Omental fat pad (tissue), 4 donors: ENCODE data around the gene SPAG9. TPM values are rescaled to one million over a fixed set of nuclear protein-coding genes. Genes with fewer than 3 reads are reported as not detected.

ENCODE experiments used
- ATAC-seq: fragments of 150-250 bp; one replicate; pipeline ENCODE4 v1.9.1; 2016; ENCODE audit warnings: mild to moderate bottlenecking, moderate library complexity; ENCODE audit not compliant: low FRiP score
- DNase-seq: peaks from one replicate; pipeline ENCODE4 v3.0.0-alpha.2; 2019; ENCODE audit warnings: low spot score
- CTCF ChIP-seq, 3 donors: fragments of 450-650 bp; IDR thresholded peaks; one replicate each; pipeline ENCODE4 v1.5.1; 2016 to 2017; ENCODE audit warnings: antibody characterized with exemption in 3 of 3, mild to moderate bottlenecking in 3 of 3, moderate library complexity in 2 of 3
- total RNA-seq, 4 donors: library from RNA; depleted of rRNA; stranded (reverse); fragments of >200 nt; gene quantifications; one replicate each; pipeline ENCODE4 v1.1.0, GENCODE V29; 2016

SPAG9 gene
- total RNA-seq, 4 donors from 2014 or later: 117 to 197 (median 138) TPM

GRCh38 chr17:51010173-51010675 is 110.4 kb downstream of the SPAG9 start:
- no peak for TF ChIP-seq CTCF (IDR thresholded peaks at IDR 0.05)
- no peak for ATAC-seq
- no peak for DNase-seq

GRCh38 chr17:51006601-51007000 is 114.1 kb downstream of the SPAG9 start:
- no peak for TF ChIP-seq CTCF (IDR thresholded peaks at IDR 0.05)
- ATAC-seq: no peak
- no peak for DNase-seq

DNA sequence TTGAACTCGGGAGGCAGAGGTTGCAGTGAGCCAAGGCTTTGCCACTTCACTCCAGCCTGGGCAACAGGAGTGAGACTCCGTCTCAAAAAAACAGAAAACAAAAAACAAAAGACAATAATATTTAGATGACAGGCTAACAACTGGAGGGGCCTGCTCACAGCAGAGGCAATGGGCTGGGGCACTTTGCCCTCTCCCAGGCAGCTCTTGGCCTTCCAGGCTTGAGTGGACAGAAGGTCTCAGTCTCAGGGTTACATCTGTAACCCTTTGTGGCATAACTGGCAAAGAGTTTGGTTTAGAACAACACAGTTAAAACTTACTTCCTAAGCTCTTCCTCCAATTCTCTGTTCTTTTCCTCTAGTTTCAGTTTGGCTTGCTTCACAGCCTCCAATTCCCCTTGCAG is 114.9 kb downstream of the SPAG9 start:
- DNase-seq (no peak), ATAC-seq (no peak)
- TF ChIP-seq CTCF (IDR thresholded peaks at IDR 0.05): no peak

DNA sequence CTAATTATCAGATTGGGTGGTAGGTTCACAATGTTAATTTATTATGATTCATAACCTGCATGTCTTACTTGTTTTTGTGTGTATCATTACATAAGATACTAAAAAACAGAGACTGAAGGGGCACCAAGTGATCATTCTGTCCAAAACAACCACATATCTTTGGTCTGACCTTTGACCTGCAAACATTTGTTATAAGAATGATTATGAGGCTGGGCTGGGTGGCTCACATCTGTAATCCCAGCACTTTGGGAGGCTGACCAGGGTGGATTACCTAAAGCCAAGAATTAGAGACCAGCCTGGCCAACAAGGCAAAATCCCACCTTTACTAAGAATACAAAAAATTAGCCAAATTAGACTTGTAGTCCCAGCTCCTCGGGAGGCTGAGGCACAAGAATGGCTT is 116.4 kb downstream of the SPAG9 start:
- no peak for DNase-seq
- no peak for ATAC-seq
- no peak for TF ChIP-seq CTCF (IDR thresholded peaks at IDR 0.05)

- DNase-seq: no peak
- TF ChIP-seq CTCF (IDR thresholded peaks at IDR 0.05): no peak
- no peak for ATAC-seq
Measured at GRCh38 chr17:51000835-51001638, 119.6 kb downstream of the SPAG9 start.

DNA sequence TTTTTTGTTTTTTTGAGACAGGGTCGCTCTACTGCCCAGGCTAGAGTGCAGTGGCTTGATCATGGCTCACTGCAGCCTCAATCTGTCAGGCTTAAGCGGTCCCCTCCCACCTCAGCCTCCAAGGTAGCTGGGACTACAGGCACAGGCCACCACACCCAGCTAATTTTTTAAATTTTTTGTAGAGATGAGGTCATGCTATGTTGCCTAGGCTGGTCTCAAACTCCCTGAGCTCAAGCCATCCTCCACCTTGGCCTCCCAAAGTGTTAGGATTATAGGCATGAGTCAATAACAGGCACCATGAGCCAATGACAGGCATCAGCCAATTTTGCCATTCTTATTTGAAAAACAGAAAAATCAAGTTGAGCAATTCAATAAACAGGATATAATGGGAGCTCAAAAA is 125.0 kb downstream of the SPAG9 start:
- ATAC-seq: no peak
- TF ChIP-seq CTCF (IDR thresholded peaks at IDR 0.05): no peak
- no peak for DNase-seq

GRCh38 chr17:50993544-50993943 is 127.1 kb downstream of the SPAG9 start:
- TF ChIP-seq CTCF (IDR thresholded peaks at IDR 0.05): no peak
- ATAC-seq (no peak), DNase-seq (no peak)
